H9 (cell line): ENCODE measurements around the gene SLC10A4. TPM values are rescaled to one million over a fixed set of nuclear protein-coding genes. Genes with fewer than 3 reads are reported as not detected.

Experiments
- DNase-seq: peaks from one replicate; pipeline ENCODE4 v3.0.0-alpha.2; 2017
- H2AFZ ChIP-seq: one replicate; pipeline ENCODE4 v1.6.1; 2013; ENCODE audit warnings: mild to moderate bottlenecking, low read length, control low read depth, moderate library complexity
- H2AK5ac ChIP-seq: 2 replicates; pipeline ENCODE4 v1.6.1; 2013; ENCODE audit warnings: low read length, control low read depth, mixed read lengths; ENCODE audit not compliant: insufficient read length
- H2BK120ac ChIP-seq: one replicate; pipeline ENCODE4 v1.6.1; 2013; ENCODE audit warnings: low read depth, mild to moderate bottlenecking, low read length, control low read depth, inconsistent platforms; ENCODE audit not compliant: poor library complexity, severe bottlenecking
- H2BK12ac ChIP-seq: 2 replicates; pipeline ENCODE4 v1.6.1; 2013; ENCODE audit warnings: low read length, control low read depth, mixed read lengths, low read depth; ENCODE audit not compliant: insufficient read length
- H2BK15ac ChIP-seq: 2 replicates; pipeline ENCODE4 v1.6.1; 2013; ENCODE audit warnings: low read depth, low read length, control low read depth
- H2BK20ac ChIP-seq: one replicate; pipeline ENCODE4 v1.6.1; 2013; ENCODE audit warnings: low read depth, mild to moderate bottlenecking, low read length, control low read depth, inconsistent platforms; ENCODE audit not compliant: poor library complexity, severe bottlenecking
- H2BK5ac ChIP-seq: 2 replicates; pipeline ENCODE4 v1.6.1; 2013; ENCODE audit warnings: low read length, control low read depth, mixed read lengths; ENCODE audit not compliant: insufficient read length
- H3K14ac ChIP-seq: 2 replicates; pipeline ENCODE4 v1.6.1; 2013; ENCODE audit warnings: low read length, control low read depth; ENCODE audit not compliant: insufficient read depth
- H3K18ac ChIP-seq: 2 replicates; pipeline ENCODE4 v1.6.1; 2013; ENCODE audit warnings: low read depth, mild to moderate bottlenecking, mixed read lengths, low read length, control low read depth; ENCODE audit not compliant: insufficient read length
- H3K23ac ChIP-seq: 2 replicates; pipeline ENCODE4 v1.6.1; 2013; ENCODE audit warnings: low read length, control low read depth, mixed read lengths, low read depth; ENCODE audit not compliant: insufficient read length
- H3K23me2 ChIP-seq: 2 replicates; pipeline ENCODE4 v1.6.1; 2013; ENCODE audit warnings: low read depth, mild to moderate bottlenecking, mixed read lengths, low read length, control low read depth; ENCODE audit not compliant: insufficient read length, poor library complexity, severe bottlenecking
- H3K27ac ChIP-seq: 2 replicates; pipeline ENCODE4 v1.5.1; 2013; ENCODE audit warnings: low read length, control low read depth, mixed read lengths, low read depth; ENCODE audit not compliant: insufficient read length
- H3K27me3 ChIP-seq: 2 replicates; pipeline ENCODE4 v1.6.1; 2013; ENCODE audit warnings: low read length, control low read depth, inconsistent platforms; ENCODE audit not compliant: insufficient read depth
- H3K4ac ChIP-seq: 2 replicates; pipeline ENCODE4 v1.6.1; 2013; ENCODE audit warnings: low read depth, mild to moderate bottlenecking, control low read depth, inconsistent platforms, low read length, moderate library complexity
- H3K4me1 ChIP-seq: 2 replicates; pipeline ENCODE4 v1.6.1; 2013; ENCODE audit warnings: low read length, control low read depth, inconsistent platforms; ENCODE audit not compliant: insufficient read depth
- H3K4me2 ChIP-seq: 2 replicates; pipeline ENCODE4 v1.6.1; 2013; ENCODE audit warnings: low read length, control low read depth, mixed read lengths; ENCODE audit not compliant: insufficient read length, insufficient read depth
- H3K56ac ChIP-seq: 2 replicates; pipeline ENCODE4 v1.6.1; 2013; ENCODE audit warnings: low read depth, mild to moderate bottlenecking, mixed read lengths, low read length, control low read depth; ENCODE audit not compliant: insufficient read length
- H3K79me1 ChIP-seq: 2 replicates; pipeline ENCODE4 v1.6.1; 2013; ENCODE audit warnings: low read depth, mild to moderate bottlenecking, moderate library complexity, low read length, control low read depth, inconsistent platforms; ENCODE audit not compliant: insufficient read depth, poor library complexity, severe bottlenecking
- H3K79me2 ChIP-seq: 2 replicates; pipeline ENCODE4 v1.6.1; 2013; ENCODE audit warnings: low read length, control low read depth, inconsistent platforms; ENCODE audit not compliant: insufficient read depth
- H3K9ac ChIP-seq: 2 replicates; pipeline ENCODE4 v1.6.1; 2013; ENCODE audit warnings: low read length, control low read depth, mixed read lengths; ENCODE audit not compliant: insufficient read length; ENCODE audit errors: extremely low read depth
- H3K9me3 ChIP-seq: one replicate; pipeline ENCODE4 v1.6.1; 2013; ENCODE audit warnings: low read depth, low read length, inconsistent platforms; ENCODE audit not compliant: control insufficient read depth
- H3T11ph ChIP-seq: one replicate; pipeline ENCODE4 v1.6.1; 2013; ENCODE audit warnings: mild to moderate bottlenecking, low read length, control low read depth, inconsistent platforms
- H4K20me1 ChIP-seq: one replicate; pipeline ENCODE4 v1.6.1; 2013; ENCODE audit not compliant: control insufficient read depth, insufficient read length, insufficient read depth
- H4K5ac ChIP-seq: 2 replicates; pipeline ENCODE4 v1.6.1; 2013; ENCODE audit warnings: low read depth, mild to moderate bottlenecking, mixed read lengths, low read length, control low read depth; ENCODE audit not compliant: insufficient read length
- H4K8ac ChIP-seq: replicated peaks from 2 replicates; pipeline ENCODE4 v1.6.1; 2013; ENCODE audit warnings: low read length, control low read depth, mixed read lengths, low read depth; ENCODE audit not compliant: insufficient read length
- H4K91ac ChIP-seq: 2 replicates; pipeline ENCODE4 v1.6.1; 2013; ENCODE audit warnings: low read depth, mild to moderate bottlenecking, moderate library complexity, mixed read lengths, low read length, control low read depth; ENCODE audit not compliant: insufficient read length
- H3K27ac Mint-ChIP-seq, 3 experiments: 2 replicates in 2 of 3; 3 replicates in 1 of 3; pipeline ENCODE4 v1.8.0; 2020 to 2021; ENCODE audit warnings: mixed read lengths in 3 of 3, mild to moderate bottlenecking in 1 of 3, moderate library complexity in 1 of 3
- H3K27me3 Mint-ChIP-seq: 2 replicates; pipeline ENCODE4 v1.8.0; 2021; ENCODE audit warnings: low read depth, mild to moderate bottlenecking, moderate library complexity, mixed read lengths
- H3K36me3 Mint-ChIP-seq, 3 experiments: 2 replicates in 2 of 3; 3 replicates in 1 of 3; pipeline ENCODE4 v1.8.0; 2020 to 2021; ENCODE audit warnings: low read depth in 3 of 3, mixed read lengths in 3 of 3; ENCODE audit not compliant: insufficient read depth in 1 of 3
- H3K4me1 Mint-ChIP-seq, 2 experiments: 2 replicates each; pipeline ENCODE4 v1.8.0; 2020; ENCODE audit warnings: mixed read lengths in 2 of 2
- H3K4me3 Mint-ChIP-seq, 2 experiments: 2 replicates in 1 of 2; 3 replicates in 1 of 2; pipeline ENCODE4 v1.8.0; 2020 to 2021; ENCODE audit warnings: mild to moderate bottlenecking in 2 of 2, mixed read lengths in 2 of 2, moderate library complexity in 1 of 2
- H3K9me3 Mint-ChIP-seq, 2 experiments: 2 replicates in 1 of 2; 3 replicates in 1 of 2; pipeline ENCODE4 v1.8.0; 2020; ENCODE audit warnings: mild to moderate bottlenecking in 2 of 2, mixed read lengths in 2 of 2, moderate library complexity in 1 of 2
- total RNA-seq: library from RNA; stranded (reverse); gene quantifications from 2 replicates; pipeline ENCODE4 v1.2.1, GENCODE V29; 2021
- TF ChIP-seq, protein P1 (sequence below): fragments of 200-600 bp; sonication (generic); conservative IDR thresholded peaks from 3 replicates; pipeline ENCODE4 v1.8.0; 2021; ENCODE audit warnings: antibody characterized with exemption, mild to moderate bottlenecking

Gene SLC10A4
- total RNA-seq, 1 experiment from 2014 or later: 1.7 TPM

GRCh38 chr4:48509543-48509942, 26.4 kb downstream of the SLC10A4 start:
- H4K20me1 ChIP-seq: no peaks in the 10 kb centered on the region
- H3K23me2 ChIP-seq: no peaks in the 10 kb centered on the region
- H4K91ac ChIP-seq: no peak overlapping the region
- Mint-ChIP-seq H3K27me3 (no peaks in the 10 kb centered on the region; the same call in 1 of the 2 replicates), H3K4me1 (no peaks in the 10 kb centered on the region), H3K4me3 (no peak overlapping the region), H3K27ac (no peak overlapping the region), H3K9me3 (no peaks in the 10 kb centered on the region), H3K36me3 (peaks cover 15 to 48% (median 22%) of the 10 kb centered on the region in 3 experiments; a peak in 6 of 7 replicates)
- no peak overlapping the region for H3K14ac ChIP-seq
- H2AFZ ChIP-seq: no peak overlapping the region
- H2BK120ac ChIP-seq: no peak overlapping the region
- H3K56ac ChIP-seq: no peak overlapping the region
- H3K27me3 ChIP-seq: no peaks in the 10 kb centered on the region
- no peak overlapping the region for H4K8ac ChIP-seq
- no peaks in the 10 kb centered on the region for H3K4me1 ChIP-seq
- no peak overlapping the region for H2BK15ac ChIP-seq
- no peaks in the 10 kb centered on the region for H3K79me1 ChIP-seq
- H3K27ac ChIP-seq: no peak overlapping the region
- no peak overlapping the region for H3K23ac ChIP-seq
- H3K4ac ChIP-seq: no peak overlapping the region
- H2BK5ac ChIP-seq: no peak overlapping the region
- no peaks in the 10 kb centered on the region for H3K79me2 ChIP-seq
- H2BK20ac ChIP-seq: no peak overlapping the region
- H4K5ac ChIP-seq: no peak overlapping the region
- DNase-seq: no peak
- no peak overlapping the region for H2AK5ac ChIP-seq
- H3K9ac ChIP-seq: no peak overlapping the region
- TF ChIP-seq, protein P1, sequence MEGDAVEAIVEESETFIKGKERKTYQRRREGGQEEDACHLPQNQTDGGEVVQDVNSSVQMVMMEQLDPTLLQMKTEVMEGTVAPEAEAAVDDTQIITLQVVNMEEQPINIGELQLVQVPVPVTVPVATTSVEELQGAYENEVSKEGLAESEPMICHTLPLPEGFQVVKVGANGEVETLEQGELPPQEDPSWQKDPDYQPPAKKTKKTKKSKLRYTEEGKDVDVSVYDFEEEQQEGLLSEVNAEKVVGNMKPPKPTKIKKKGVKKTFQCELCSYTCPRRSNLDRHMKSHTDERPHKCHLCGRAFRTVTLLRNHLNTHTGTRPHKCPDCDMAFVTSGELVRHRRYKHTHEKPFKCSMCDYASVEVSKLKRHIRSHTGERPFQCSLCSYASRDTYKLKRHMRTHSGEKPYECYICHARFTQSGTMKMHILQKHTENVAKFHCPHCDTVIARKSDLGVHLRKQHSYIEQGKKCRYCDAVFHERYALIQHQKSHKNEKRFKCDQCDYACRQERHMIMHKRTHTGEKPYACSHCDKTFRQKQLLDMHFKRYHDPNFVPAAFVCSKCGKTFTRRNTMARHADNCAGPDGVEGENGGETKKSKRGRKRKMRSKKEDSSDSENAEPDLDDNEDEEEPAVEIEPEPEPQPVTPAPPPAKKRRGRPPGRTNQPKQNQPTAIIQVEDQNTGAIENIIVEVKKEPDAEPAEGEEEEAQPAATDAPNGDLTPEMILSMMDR: no peak
- H3K4me2 ChIP-seq: no peak overlapping the region
- no peak overlapping the region for H3K18ac ChIP-seq
- no peak overlapping the region for H2BK12ac ChIP-seq
- H3K9me3 ChIP-seq: no peaks in the 10 kb centered on the region
- H3T11ph ChIP-seq: no peak overlapping the region
